ENCODE measurements around the gene SCGB1A1. TPM values are rescaled to one million over a fixed set of nuclear protein-coding genes. Genes with fewer than 3 reads are reported as not detected.
"Not testable (repeated sequence)": the region's sequence is repeated elsewhere in the genome, so short reads cannot be mapped to it uniquely, and the experiment has no call there.

SCGB1A1 gene
- total RNA-seq, 1 experiment from 2014 or later, result not detected

GRCh38 chr11:62374801-62375200 lies 44.0 kb upstream of the SCGB1A1 start:
- no TSS peak for BruUV-seq (replicated peaks)
- Mint-ChIP-seq H3K27ac (ENCODE audit: unreplicated experiment) (no peak overlapping the region), H3K9me3 (ENCODE audit: low read depth, unreplicated experiment) (no peaks in the 10 kb centered on the region), H3K36me3 (ENCODE audit: insufficient read depth, unreplicated experiment) (no peaks in the 10 kb centered on the region), H3K27me3 (ENCODE audit: unreplicated experiment) (no peaks in the 10 kb centered on the region), H3K4me3 (ENCODE audit: low read depth, unreplicated experiment) (no peak overlapping the region), H3K4me1 (ENCODE audit: low read depth, unreplicated experiment) (no peaks in the 10 kb centered on the region)
- intact Hi-C loops (cut with micrococcal nuclease; ENCODE audit: unreplicated experiment), result loop anchor here (5.0 kb wide), 2 partner anchors 32 to 142 kb away; no protein-coding TSS in a partner anchor
- DNase-seq, result no peak
- no peak for TF ChIP-seq CTCF (IDR thresholded peaks at IDR 0.05; ENCODE audit: unreplicated experiment)
- CTCF ChIA-PET, result interaction anchor here (0.6 kb wide), 1 partner anchor 119 kb away, joined by 5 read pairs; no protein-coding TSS in a partner anchor

- CTCF ChIA-PET; H3K27ac Mint-ChIP-seq (ENCODE audit: unreplicated experiment); H3K9me3 Mint-ChIP-seq (ENCODE audit: low read depth, unreplicated experiment); H3K27me3 Mint-ChIP-seq (ENCODE audit: unreplicated experiment); H3K4me3 Mint-ChIP-seq (ENCODE audit: low read depth, unreplicated experiment); H3K36me3 Mint-ChIP-seq (ENCODE audit: insufficient read depth, unreplicated experiment); BruUV-seq (replicated peaks): not testable (repeated sequence)
- H3K4me1 Mint-ChIP-seq (ENCODE audit: low read depth, unreplicated experiment), result peaks cover 19% of the 10 kb centered on the region
- TF ChIP-seq CTCF (IDR thresholded peaks at IDR 0.05; ENCODE audit: unreplicated experiment), result peak; percentile 50
- intact Hi-C loops (cut with micrococcal nuclease; ENCODE audit: unreplicated experiment), result loop anchor here (1.0 to 5.0 kb wide), 4 partner anchors 36 to 207 kb away; no protein-coding TSS in a partner anchor
- DNase-seq, result peak; percentile 43
Observed at GRCh38 chr11:62378459-62379063, 40.3 kb upstream of the SCGB1A1 start.

- H3K27ac Mint-ChIP-seq (ENCODE audit: unreplicated experiment); H3K36me3 Mint-ChIP-seq (ENCODE audit: insufficient read depth, unreplicated experiment); H3K27me3 Mint-ChIP-seq (ENCODE audit: unreplicated experiment); DNase-seq; BruUV-seq (replicated peaks); H3K9me3 Mint-ChIP-seq (ENCODE audit: low read depth, unreplicated experiment); H3K4me3 Mint-ChIP-seq (ENCODE audit: low read depth, unreplicated experiment); CTCF ChIA-PET: not testable (repeated sequence)
- intact Hi-C loops (cut with micrococcal nuclease; ENCODE audit: unreplicated experiment), result loop anchor here (2.0 to 5.0 kb wide), 3 partner anchors 37 to 163 kb away; no protein-coding TSS in a partner anchor
- H3K4me1 Mint-ChIP-seq (ENCODE audit: low read depth, unreplicated experiment), result peaks cover 19% of the 10 kb centered on the region
Observed at GRCh38 chr11:62379586-62379985, 39.2 kb upstream of the SCGB1A1 start.

- Mint-ChIP-seq H3K4me3 (ENCODE audit: low read depth, unreplicated experiment) (peak overlapping the region; percentile 39), H3K4me1 (ENCODE audit: low read depth, unreplicated experiment) (peaks cover 19% of the 10 kb centered on the region)
- H3K27ac Mint-ChIP-seq (ENCODE audit: unreplicated experiment); BruUV-seq (replicated peaks); H3K36me3 Mint-ChIP-seq (ENCODE audit: insufficient read depth, unreplicated experiment); H3K27me3 Mint-ChIP-seq (ENCODE audit: unreplicated experiment); CTCF ChIA-PET; intact Hi-C loops (cut with micrococcal nuclease; ENCODE audit: unreplicated experiment); H3K9me3 Mint-ChIP-seq (ENCODE audit: low read depth, unreplicated experiment): not testable (repeated sequence)
- TF ChIP-seq CTCF (IDR thresholded peaks at IDR 0.05; ENCODE audit: unreplicated experiment), result peak; percentile 85
- DNase-seq, result peak; percentile 62
Observed at GRCh38 chr11:62380821-62381245, 38.0 kb upstream of the SCGB1A1 start.

GRCh38 chr11:62383822-62384221 lies 35.0 kb upstream of the SCGB1A1 start:
- H3K36me3 Mint-ChIP-seq (ENCODE audit: insufficient read depth, unreplicated experiment), result peaks cover 4% of the 10 kb centered on the region
- no peak overlapping the region for H3K27ac Mint-ChIP-seq (ENCODE audit: unreplicated experiment)
- peaks cover 19% of the 10 kb centered on the region for H3K4me1 Mint-ChIP-seq (ENCODE audit: low read depth, unreplicated experiment)
- H3K9me3 Mint-ChIP-seq (ENCODE audit: low read depth, unreplicated experiment), result no peaks in the 10 kb centered on the region
- no TSS peak for BruUV-seq (replicated peaks)
- TF ChIP-seq CTCF (IDR thresholded peaks at IDR 0.05; ENCODE audit: unreplicated experiment), result no peak
- CTCF ChIA-PET, result interaction anchor here (0.6 to 0.7 kb wide), 2 partner anchors 24 to 43 kb away, joined by 3 read pairs; no protein-coding TSS in a partner anchor
- intact Hi-C loops (cut with micrococcal nuclease; ENCODE audit: unreplicated experiment), result no loop called here
- H3K27me3 Mint-ChIP-seq (ENCODE audit: unreplicated experiment), result no peaks in the 10 kb centered on the region
- H3K4me3 Mint-ChIP-seq (ENCODE audit: low read depth, unreplicated experiment), result no peak overlapping the region
- no peak for DNase-seq

- intact Hi-C loops (cut with micrococcal nuclease; ENCODE audit: unreplicated experiment); H3K27me3 Mint-ChIP-seq (ENCODE audit: unreplicated experiment); CTCF ChIA-PET; H3K27ac Mint-ChIP-seq (ENCODE audit: unreplicated experiment); H3K4me3 Mint-ChIP-seq (ENCODE audit: low read depth, unreplicated experiment); H3K36me3 Mint-ChIP-seq (ENCODE audit: insufficient read depth, unreplicated experiment); DNase-seq; BruUV-seq (replicated peaks); H3K9me3 Mint-ChIP-seq (ENCODE audit: low read depth, unreplicated experiment): not testable (repeated sequence)
- peaks cover 14% of the 10 kb centered on the region for H3K4me1 Mint-ChIP-seq (ENCODE audit: low read depth, unreplicated experiment)
Observed at GRCh38 chr11:62386083-62386482, 32.8 kb upstream of the SCGB1A1 start.

Measured in Calu3 (cell line).